Retinal pigment epithelial cell (primary cell): ENCODE results near the gene AGL.
"Not testable (repeated sequence)": the region's sequence is repeated elsewhere in the genome, so short reads cannot be mapped to it uniquely, and the experiment has no call there.

Source experiments
- DNase-seq: peaks from one replicate; pipeline ENCODE4 v3.0.0-alpha.2; 2010; ENCODE audit warnings: low read depth
- H3K4me3 ChIP-seq: 2 replicates; pipeline ENCODE4 v1.5.1; 2011; ENCODE audit warnings: mild to moderate bottlenecking, low read length, control low read depth, moderate library complexity
- CTCF ChIP-seq: conservative IDR thresholded peaks from 2 replicates; pipeline ENCODE4 v1.5.1; 2011; ENCODE audit warnings: low read depth, low read length, control low read depth, inconsistent platforms

Gene AGL

GRCh38 chr1:99843760-99844159, 6.4 kb upstream of the AGL start:
- no peak overlapping the region for H3K4me3 ChIP-seq
- DNase-seq, result no peak
- TF ChIP-seq CTCF, result no peak

- DNase-seq, result not testable (repeated sequence)
Measured at GRCh38 chr1:99845201-99845600, 5.0 kb upstream of the AGL start.

GRCh38 chr1:99849413-99849743, 783 bp upstream of the AGL start:
- DNase-seq, result no peak
- H3K4me3 ChIP-seq, result peak overlapping the region; percentile 85
- TF ChIP-seq CTCF, result no peak

More at GRCh38 chr1:99845201-99845600, 5.0 kb upstream of the AGL start:
- not testable (repeated sequence) for H3K4me3 ChIP-seq

GRCh38 chr1:99850459-99851291, 514 bp downstream of the AGL start:
- no peak for TF ChIP-seq CTCF
- no peak for DNase-seq
- H3K4me3 ChIP-seq, result peak overlapping the region; percentile 85

- TF ChIP-seq CTCF, result no peak
- no peak for DNase-seq
- no peak overlapping the region for H3K4me3 ChIP-seq
Measured at GRCh38 chr1:99851850-99852454, 1.8 kb downstream of the AGL start.

GRCh38 chr1:99852648-99853047, 2.5 kb downstream of the AGL start:
- TF ChIP-seq CTCF, result no peak
- no peak overlapping the region for H3K4me3 ChIP-seq
- DNase-seq, result no peak

GRCh38 chr1:99855914-99856450, 5.8 kb downstream of the AGL start:
- no peak for DNase-seq
- TF ChIP-seq CTCF, result no peak
- no peak overlapping the region for H3K4me3 ChIP-seq

- not testable (repeated sequence) for DNase-seq, H3K4me3 ChIP-seq
Measured at GRCh38 chr1:99857041-99857440, 6.9 kb downstream of the AGL start.
